Tibial artery (tissue), 4 donors: ENCODE data around the gene CSTPP1.

Experiments used
- DNase-seq, 2 donors: peaks; one replicate each; pipeline ENCODE4 v3.0.0-alpha.2; 2019
- H3K27ac ChIP-seq, 2 donors: fragments of 200-600 bp; sonication (generic) in 1 of 2; 1 replicate in 1 of 2; 2 replicates in 1 of 2; pipeline ENCODE4 v1.5.1; 2018 to 2019; ENCODE audit warnings: mild to moderate bottlenecking in 1 of 2
- H3K27me3 ChIP-seq, 2 donors: fragments of 200-600 bp; sonication (generic) in 1 of 2; one replicate each; pipeline versions ENCODE4 v1.5.1 to v1.6.0; 2016 to 2019
- H3K36me3 ChIP-seq, 3 donors: fragments of 200-600 bp; sonication (generic) in 2 of 3; one replicate each; pipeline ENCODE4 v1.5.1; 2016 to 2019; ENCODE audit warnings: mild to moderate bottlenecking in 2 of 3
- H3K4me1 ChIP-seq, 4 donors: fragments of 200-600 bp; sonication (generic) in 2 of 4; 1 replicate in 3 of 4; 2 replicates in 1 of 4; pipeline ENCODE4 v1.5.1; 2016 to 2019
- H3K4me3 ChIP-seq, 2 donors: fragments of 200-600 bp; sonication (generic) in 1 of 2; 1 replicate in 1 of 2; 2 replicates in 1 of 2; pipeline ENCODE4 v1.5.1; 2018 to 2019; ENCODE audit warnings: mild to moderate bottlenecking in 2 of 2
- H3K9me3 ChIP-seq, 3 donors: fragments of 200-600 bp; sonication (generic) in 1 of 3; one replicate each; pipeline ENCODE4 v1.5.1; 2016 to 2019
- intact Hi-C: fragments of 100-400 bp; cut with DNase I; formaldehyde crosslinking; loops from one replicate; pipeline ENCODE4 v1.15.0; 2023; ENCODE audit warnings: low total_unique reads
- TF ChIP-seq, protein P1 (sequence below), 2 experiments: fragments of 200-600 bp in 1 of 2; fragments of 450-650 bp in 1 of 2; IDR thresholded peaks; one replicate each; pipeline ENCODE4 v1.5.1; 2017 to 2019; ENCODE audit warnings: antibody characterized with exemption in 2 of 2, mild to moderate bottlenecking in 1 of 2, moderate library complexity in 1 of 2

Gene CSTPP1

DNA sequence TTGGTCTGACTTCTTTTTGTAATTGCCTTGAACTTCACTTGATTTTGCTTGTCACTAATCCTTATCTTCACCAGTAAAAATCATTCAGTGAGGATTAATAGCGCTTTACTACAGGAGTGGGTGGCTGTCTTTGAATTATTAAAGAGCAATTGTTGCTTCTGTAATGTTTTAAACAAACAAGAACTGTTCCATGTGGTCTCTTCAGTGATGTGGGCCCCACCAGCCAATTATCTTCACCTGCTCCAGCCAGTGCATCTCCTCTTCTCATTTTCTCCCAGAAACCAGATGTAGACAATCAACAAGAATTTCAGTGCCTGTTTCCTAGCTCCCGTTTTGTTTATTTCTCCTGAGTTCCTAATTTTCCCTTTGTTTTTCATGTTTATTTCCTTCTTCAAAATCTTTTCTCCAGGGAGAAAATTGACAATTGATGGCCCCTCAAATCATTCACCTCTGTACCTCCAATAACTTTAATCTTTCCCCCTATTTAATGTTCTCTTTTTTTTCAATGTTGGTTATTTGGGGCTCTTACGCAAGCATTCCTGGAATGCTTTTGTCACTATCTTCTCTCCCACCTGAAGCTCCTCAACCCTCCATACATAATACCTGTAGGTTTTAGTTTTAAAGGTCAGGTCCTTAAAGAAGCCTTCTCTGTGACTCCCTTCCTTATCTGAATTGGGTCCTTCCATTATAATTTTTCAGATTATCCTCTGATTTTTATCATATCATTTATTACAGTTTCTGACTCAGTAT lies 125.0 kb downstream of the CSTPP1 start:
- Histone ChIP-seq H3K27ac (no peak overlapping the region), H3K36me3 (peaks cover 0 to 11% (median 0%) of the 10 kb centered on the region in 3 donors), H3K9me3 (peaks cover 0 to 3% (median 0%) of the 10 kb centered on the region in 3 donors), H3K4me1 (no peaks in the 10 kb centered on the region), H3K4me3 (no peak overlapping the region), H3K27me3 (no peaks in the 10 kb centered on the region)
- DNase-seq = no peak
- TF ChIP-seq, protein P1, sequence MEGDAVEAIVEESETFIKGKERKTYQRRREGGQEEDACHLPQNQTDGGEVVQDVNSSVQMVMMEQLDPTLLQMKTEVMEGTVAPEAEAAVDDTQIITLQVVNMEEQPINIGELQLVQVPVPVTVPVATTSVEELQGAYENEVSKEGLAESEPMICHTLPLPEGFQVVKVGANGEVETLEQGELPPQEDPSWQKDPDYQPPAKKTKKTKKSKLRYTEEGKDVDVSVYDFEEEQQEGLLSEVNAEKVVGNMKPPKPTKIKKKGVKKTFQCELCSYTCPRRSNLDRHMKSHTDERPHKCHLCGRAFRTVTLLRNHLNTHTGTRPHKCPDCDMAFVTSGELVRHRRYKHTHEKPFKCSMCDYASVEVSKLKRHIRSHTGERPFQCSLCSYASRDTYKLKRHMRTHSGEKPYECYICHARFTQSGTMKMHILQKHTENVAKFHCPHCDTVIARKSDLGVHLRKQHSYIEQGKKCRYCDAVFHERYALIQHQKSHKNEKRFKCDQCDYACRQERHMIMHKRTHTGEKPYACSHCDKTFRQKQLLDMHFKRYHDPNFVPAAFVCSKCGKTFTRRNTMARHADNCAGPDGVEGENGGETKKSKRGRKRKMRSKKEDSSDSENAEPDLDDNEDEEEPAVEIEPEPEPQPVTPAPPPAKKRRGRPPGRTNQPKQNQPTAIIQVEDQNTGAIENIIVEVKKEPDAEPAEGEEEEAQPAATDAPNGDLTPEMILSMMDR (IDR thresholded peaks at IDR 0.05) = no peak
- intact Hi-C loops = no loop called here

GRCh38 chr11:47062736-47063135 lies 126.2 kb downstream of the CSTPP1 start:
- H3K9me3 ChIP-seq = no peaks in the 10 kb centered on the region
- no peak overlapping the region for H3K4me3 ChIP-seq
- peaks cover 0 to 4% (median 0%) of the 10 kb centered on the region in 3 donors for H3K36me3 ChIP-seq
- no peaks in the 10 kb centered on the region for H3K4me1 ChIP-seq
- no peaks in the 10 kb centered on the region for H3K27me3 ChIP-seq
- DNase-seq = no peak
- no peak overlapping the region for H3K27ac ChIP-seq
- intact Hi-C loops = no loop called here
- TF ChIP-seq, protein P1 (IDR thresholded peaks at IDR 0.05) = no peak

GRCh38 chr11:47067401-47067800 lies 130.8 kb downstream of the CSTPP1 start:
- DNase-seq = no peak
- intact Hi-C loops = loop anchor here (2.0 kb wide), 1 partner anchor 21 kb away; no protein-coding TSS in a partner anchor
- H3K4me1 ChIP-seq = no peaks in the 10 kb centered on the region

GRCh38 chr11:47070769-47071168 lies 134.2 kb downstream of the CSTPP1 start:
- DNase-seq = no peak
- H3K27me3 ChIP-seq = no peaks in the 10 kb centered on the region
- TF ChIP-seq, protein P1 (IDR thresholded peaks at IDR 0.05) = no peak
- no peaks in the 10 kb centered on the region for H3K9me3 ChIP-seq
- H3K27ac ChIP-seq = no peak overlapping the region
- intact Hi-C loops = no loop called here
- H3K4me3 ChIP-seq = no peak overlapping the region
- H3K4me1 ChIP-seq = no peaks in the 10 kb centered on the region
- no peaks in the 10 kb centered on the region for H3K36me3 ChIP-seq

More at GRCh38 chr11:47067401-47067800, 130.8 kb downstream of the CSTPP1 start:
- no peaks in the 10 kb centered on the region for H3K36me3 ChIP-seq
- H3K4me3 ChIP-seq = no peak overlapping the region
- no peaks in the 10 kb centered on the region for H3K27me3 ChIP-seq
- no peaks in the 10 kb centered on the region for H3K9me3 ChIP-seq
- H3K27ac ChIP-seq = no peak overlapping the region
- TF ChIP-seq, protein P1 (IDR thresholded peaks at IDR 0.05) = no peak

GRCh38 chr11:47071341-47071740 lies 134.8 kb downstream of the CSTPP1 start:
- H3K4me1 ChIP-seq = no peaks in the 10 kb centered on the region
- no peaks in the 10 kb centered on the region for H3K27me3 ChIP-seq
- no peaks in the 10 kb centered on the region for H3K9me3 ChIP-seq
- H3K27ac ChIP-seq = no peak overlapping the region
- no peaks in the 10 kb centered on the region for H3K36me3 ChIP-seq
- TF ChIP-seq, protein P1 (IDR thresholded peaks at IDR 0.05) = no peak
- intact Hi-C loops = no loop called here
- DNase-seq = no peak
- no peak overlapping the region for H3K4me3 ChIP-seq
